SK-N-MC (cell line): ENCODE measurements around the gene KCNQ4.

Experiments
- DNase-seq: peaks from one replicate; pipeline ENCODE4 v3.0.0-alpha.2; 2011; ENCODE audit warnings: low read depth, low spot score
- H3K27ac ChIP-seq: fragments of 200-600 bp; sonication (generic); 2 replicates; pipeline ENCODE4 v1.5.1; 2016; ENCODE audit warnings: mixed run types
- H3K36me3 ChIP-seq: fragments of 200-600 bp; sonication (generic); 2 replicates; pipeline ENCODE4 v1.6.1; 2017; ENCODE audit warnings: antibody characterized with exemption, low read length, mixed read lengths; ENCODE audit not compliant: insufficient read depth
- H3K4me3 ChIP-seq: fragments of 200-600 bp; sonication (generic); 2 replicates; pipeline ENCODE4 v1.5.1; 2016
- H3K9ac ChIP-seq: fragments of 200-600 bp; sonication (generic); 2 replicates; pipeline ENCODE4 v1.8.0; 2017; ENCODE audit warnings: mixed run types, mixed read lengths; ENCODE audit not compliant: insufficient read length
- H3K9me3 ChIP-seq: fragments of 200-600 bp; sonication (generic); 2 replicates; pipeline ENCODE4 v1.6.1; 2017; ENCODE audit warnings: low read depth, mild to moderate bottlenecking, antibody characterized with exemption, low read length, moderate library complexity, mixed read lengths
- EZH2 ChIP-seq: fragments of 200-600 bp; sonication (generic); IDR thresholded peaks from one replicate; pipeline ENCODE4 v1.6.1; 2017; ENCODE audit warnings: antibody characterized with exemption
- FOXP2 ChIP-seq: optimal IDR thresholded peaks from 2 replicates; pipeline ENCODE3; 2011; ENCODE audit warnings: mild to moderate bottlenecking, moderate library complexity; ENCODE audit not compliant: insufficient read depth; ENCODE audit errors: extremely low read length, control extremely low read depth
- POLR2AphosphoS5 ChIP-seq: IDR thresholded peaks from 2 replicates; pipeline ENCODE4 v1.6.1; 2012; ENCODE audit warnings: mild to moderate bottlenecking, low read depth, low read length, borderline replicate concordance

Gene KCNQ4

DNA sequence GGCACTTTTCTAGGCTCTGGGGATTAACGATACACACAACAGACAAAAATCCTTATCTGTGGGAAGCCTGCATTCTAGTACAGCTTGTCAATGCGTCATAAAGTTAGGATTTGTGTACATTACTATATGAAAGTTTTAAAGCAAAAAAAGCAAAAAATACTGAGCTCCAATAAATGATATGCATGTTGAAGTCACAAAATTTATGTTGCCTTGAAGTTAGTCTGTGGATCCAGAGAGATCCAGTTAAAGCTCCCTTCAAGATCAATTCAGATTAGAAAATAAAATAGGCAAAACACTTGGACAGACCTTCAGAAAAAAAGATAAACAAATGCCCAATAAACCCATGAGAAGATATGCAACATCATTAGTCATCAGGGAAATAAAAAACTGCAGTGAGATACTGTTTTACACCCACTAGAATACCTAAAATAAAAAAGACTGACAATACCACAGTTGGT, 33.1 kb upstream of the KCNQ4 start:
- TF ChIP-seq FOXP2 = no peak
- TF ChIP-seq EZH2 = no peak
- no peak for TF ChIP-seq POLR2AphosphoS5
- H3K36me3 ChIP-seq = peaks cover 85% of the 10 kb centered on the region
- H3K9ac ChIP-seq = no peak overlapping the region
- no peak overlapping the region for H3K4me3 ChIP-seq
- no peak overlapping the region for H3K27ac ChIP-seq
- H3K9me3 ChIP-seq = no peaks in the 10 kb centered on the region
- DNase-seq = no peak

DNA sequence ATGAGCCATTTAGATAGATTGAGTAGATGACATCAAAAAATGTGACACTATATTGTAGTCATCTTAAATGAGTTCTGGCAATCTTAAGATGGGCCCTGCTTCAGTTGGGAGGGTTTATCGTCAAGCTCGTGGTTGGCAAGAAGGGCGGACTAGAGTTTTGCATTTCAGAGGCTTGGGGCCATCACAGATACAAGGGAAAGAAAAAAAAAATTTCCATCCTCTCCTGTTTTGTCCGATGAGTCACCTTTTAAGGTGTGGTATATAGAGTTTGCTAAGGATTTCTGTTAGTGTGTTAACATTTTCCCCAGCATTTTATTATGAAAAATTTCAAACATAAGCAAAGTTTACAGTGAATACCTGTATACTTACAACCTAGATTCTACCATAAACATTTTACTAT, 31.8 kb upstream of the KCNQ4 start:
- TF ChIP-seq FOXP2 (no peak), EZH2 (no peak), POLR2AphosphoS5 (no peak)
- Histone ChIP-seq H3K27ac (no peak overlapping the region), H3K9ac (no peak overlapping the region), H3K36me3 (peaks cover 90% of the 10 kb centered on the region), H3K9me3 (no peaks in the 10 kb centered on the region), H3K4me3 (no peak overlapping the region)
- DNase-seq = no peak

DNA sequence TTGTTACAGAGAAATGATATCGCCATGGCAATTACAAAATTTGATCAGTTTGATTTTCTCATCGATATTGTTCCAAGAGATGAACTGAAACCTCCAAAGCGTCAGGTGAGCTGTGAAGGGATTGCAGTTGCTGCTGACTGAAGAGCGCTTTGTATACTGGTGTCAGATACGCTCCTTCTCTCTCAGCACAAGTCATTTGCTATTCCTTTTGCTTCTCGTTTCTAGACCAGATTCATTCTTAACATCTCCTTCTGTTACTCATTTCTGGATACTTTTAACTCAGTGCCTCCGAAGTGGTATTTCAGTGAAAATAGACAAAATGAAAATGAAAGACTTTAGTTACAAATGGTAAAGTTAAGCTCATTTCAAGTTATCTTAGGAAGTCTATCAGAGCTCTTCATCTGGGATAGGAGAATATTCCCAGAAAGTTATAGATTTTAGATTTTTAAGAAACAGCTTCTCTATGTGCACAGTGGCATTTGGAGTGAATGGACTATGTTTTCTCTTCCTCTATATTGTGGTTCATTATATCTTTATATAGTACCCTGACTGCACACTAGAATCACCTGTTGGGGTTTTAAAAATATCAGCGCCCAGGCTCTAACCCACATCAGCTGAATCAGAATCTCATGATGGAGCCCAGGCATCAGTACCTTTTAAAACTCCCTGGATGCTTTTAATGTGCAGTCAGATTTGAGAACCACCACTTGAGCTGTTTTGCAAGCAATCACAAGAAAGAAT, 30.3 kb upstream of the KCNQ4 start:
- TF ChIP-seq POLR2AphosphoS5 = no peak
- TF ChIP-seq FOXP2 = no peak
- TF ChIP-seq EZH2 = no peak
- H3K9ac ChIP-seq = no peak overlapping the region
- H3K4me3 ChIP-seq = no peak overlapping the region
- H3K9me3 ChIP-seq = no peaks in the 10 kb centered on the region
- H3K36me3 ChIP-seq = peaks cover 94% of the 10 kb centered on the region
- H3K27ac ChIP-seq = no peak overlapping the region
- DNase-seq = no peak

DNA sequence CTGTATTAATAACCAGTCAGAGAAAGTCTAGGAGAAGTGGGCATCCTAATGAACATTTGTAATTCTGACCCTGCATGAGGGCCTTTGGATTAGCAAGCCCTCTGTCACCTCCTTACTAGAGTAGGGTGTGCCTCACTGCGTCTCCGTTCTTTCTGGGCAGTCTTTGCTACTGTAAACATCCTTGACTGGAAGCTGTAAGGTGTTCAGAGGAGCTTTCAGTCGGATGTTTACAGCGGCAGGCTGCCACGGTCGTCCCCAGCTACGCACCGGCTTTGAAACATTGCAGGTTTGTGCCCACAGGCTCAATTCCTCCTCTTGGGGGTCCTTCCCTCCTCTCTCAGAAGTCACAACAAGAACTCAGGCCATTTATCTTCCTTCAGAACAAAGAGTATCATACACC, 29.4 kb upstream of the KCNQ4 start:
- Histone ChIP-seq H3K9ac (no peak overlapping the region), H3K4me3 (no peak overlapping the region), H3K36me3 (peaks cover 94% of the 10 kb centered on the region), H3K27ac (no peak overlapping the region), H3K9me3 (no peaks in the 10 kb centered on the region)
- TF ChIP-seq POLR2AphosphoS5 (no peak), EZH2 (no peak), FOXP2 (no peak)
- DNase-seq = no peak

DNA sequence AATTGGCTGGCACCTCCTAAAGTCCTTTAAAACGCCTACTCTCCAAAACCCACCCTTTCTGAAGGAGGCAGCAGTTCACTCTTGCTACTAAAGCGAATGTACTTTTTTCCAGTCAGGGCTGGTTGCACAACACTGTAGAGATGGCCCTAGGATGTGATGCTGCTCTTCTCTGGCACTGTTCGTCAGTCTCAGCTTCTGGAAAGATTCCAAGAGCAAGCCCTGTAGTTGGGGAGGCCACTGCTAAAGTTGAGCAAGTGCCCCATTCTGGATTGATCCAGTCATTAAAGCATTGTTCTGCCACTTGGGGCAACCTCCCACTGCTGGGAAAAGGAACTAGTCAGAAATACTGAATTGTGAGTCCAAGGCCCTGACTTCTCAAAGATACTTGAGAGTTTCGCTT, 28.5 kb upstream of the KCNQ4 start:
- Histone ChIP-seq H3K4me3 (no peak overlapping the region), H3K9ac (no peak overlapping the region), H3K27ac (no peak overlapping the region), H3K9me3 (no peaks in the 10 kb centered on the region), H3K36me3 (peaks cover 94% of the 10 kb centered on the region)
- no peak for DNase-seq
- TF ChIP-seq FOXP2 (no peak), POLR2AphosphoS5 (no peak)

DNA sequence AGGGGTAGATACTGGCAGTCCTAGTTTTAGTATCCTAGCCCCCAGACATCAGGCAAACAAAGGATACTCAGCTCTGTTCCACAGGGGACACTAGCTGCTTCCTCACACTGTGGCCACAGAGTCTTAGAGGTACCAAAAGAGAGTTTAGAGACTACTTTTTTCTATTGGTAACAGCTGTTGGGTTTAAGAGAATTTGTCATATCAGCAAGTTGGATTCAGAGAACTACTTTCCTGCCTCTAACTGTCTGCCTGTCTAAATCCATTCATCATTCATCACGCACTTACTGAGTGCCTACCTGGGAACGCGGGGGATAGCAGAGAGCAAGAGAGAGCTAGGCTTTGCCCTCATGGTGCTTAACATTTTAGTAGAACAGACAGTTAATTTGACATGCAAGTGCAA, 27.1 kb upstream of the KCNQ4 start:
- no peak overlapping the region for H3K9ac ChIP-seq
- H3K27ac ChIP-seq = no peak overlapping the region
- TF ChIP-seq POLR2AphosphoS5 (no peak), EZH2 (no peak), FOXP2 (no peak)
- no peaks in the 10 kb centered on the region for H3K9me3 ChIP-seq
- peaks cover 83% of the 10 kb centered on the region for H3K36me3 ChIP-seq
- H3K4me3 ChIP-seq = no peak overlapping the region
- DNase-seq = no peak

DNA sequence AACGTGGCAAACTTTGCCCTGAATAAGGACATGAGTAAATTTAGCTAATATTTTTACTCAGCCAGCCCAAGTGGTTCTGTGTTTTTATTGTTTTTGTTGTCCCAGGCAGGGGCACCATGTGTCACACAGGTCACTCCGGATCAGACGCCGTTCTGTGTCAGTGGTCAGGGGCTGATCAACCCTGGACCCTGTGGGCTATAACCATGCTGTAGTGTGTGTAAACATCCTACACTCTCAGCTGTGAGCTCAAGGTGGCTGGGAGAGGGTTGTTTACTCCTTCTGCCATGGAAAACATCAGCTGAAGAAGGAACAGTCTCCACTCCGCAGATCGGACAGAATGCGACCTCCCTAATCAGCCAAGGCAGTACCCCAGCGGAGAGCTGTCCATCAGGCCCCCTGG, 26.5 kb upstream of the KCNQ4 start:
- Histone ChIP-seq H3K4me3 (no peak overlapping the region), H3K36me3 (peaks cover 82% of the 10 kb centered on the region), H3K9ac (no peak overlapping the region), H3K27ac (no peak overlapping the region), H3K9me3 (no peaks in the 10 kb centered on the region)
- DNase-seq = no peak
- TF ChIP-seq EZH2 = no peak

DNA sequence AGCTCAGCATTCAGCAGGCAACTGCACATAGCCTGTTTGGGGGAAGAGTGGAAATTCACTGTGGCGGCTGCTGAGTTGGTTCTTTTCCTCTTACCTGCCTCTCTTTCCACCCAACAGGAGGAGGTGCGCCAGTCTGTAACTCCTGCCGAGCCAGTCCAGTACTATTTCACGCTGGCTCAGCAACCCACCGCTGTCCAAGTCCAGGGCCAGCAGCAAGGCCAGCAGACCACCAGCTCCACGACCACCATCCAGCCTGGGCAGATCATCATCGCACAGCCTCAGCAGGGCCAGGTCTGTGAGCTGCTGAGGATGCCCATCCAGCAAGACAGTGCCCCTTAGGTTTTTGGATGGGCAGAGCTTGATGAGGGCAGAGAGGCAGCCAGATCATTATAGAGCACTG, 25.6 kb upstream of the KCNQ4 start:
- Histone ChIP-seq H3K27ac (no peak overlapping the region), H3K9me3 (no peaks in the 10 kb centered on the region), H3K36me3 (peaks cover 74% of the 10 kb centered on the region), H3K4me3 (no peak overlapping the region), H3K9ac (no peak overlapping the region)
- TF ChIP-seq POLR2AphosphoS5 = no peak
- no peak for TF ChIP-seq FOXP2
- TF ChIP-seq EZH2 = no peak
- DNase-seq = no peak
